ENCODE results near the gene CAMTA1.

The CAMTA1 gene

DNA sequence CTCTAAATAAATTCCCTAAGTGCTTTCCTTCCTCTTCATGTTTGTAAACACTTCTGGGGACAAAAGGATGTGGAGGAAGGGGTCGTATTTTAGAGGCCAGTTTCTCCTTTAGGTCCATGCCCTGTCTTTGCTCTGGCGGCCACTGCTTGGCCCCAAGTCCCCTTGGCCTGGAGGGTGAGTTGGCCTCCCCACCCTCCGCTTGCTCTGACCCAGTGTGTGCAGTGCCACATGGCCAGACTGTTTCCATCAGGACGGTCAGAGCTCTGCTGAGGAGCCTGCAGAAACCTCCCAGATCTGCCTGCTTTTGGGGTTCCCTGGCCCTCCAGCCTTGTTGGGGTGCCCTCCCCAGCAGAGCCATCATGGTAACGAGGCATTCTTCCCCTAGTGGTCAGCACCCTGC, 127.8 kb downstream of the CAMTA1 start:
- ATAC-seq (ENCODE audit: low read depth) (no peak), DNase-seq (ENCODE audit: low spot score) (no peak)
- H3K27me3 ChIP-seq (ENCODE audit: insufficient read depth, poor library complexity, severe bottlenecking): no peaks in the 10 kb centered on the region
- H3K4me1 ChIP-seq (ENCODE audit: insufficient read depth, poor library complexity, severe bottlenecking): no peaks in the 10 kb centered on the region
- no peak overlapping the region for H3K27ac ChIP-seq (ENCODE audit: poor library complexity, severe bottlenecking)
- H3K4me3 ChIP-seq (ENCODE audit: severe bottlenecking): no peak overlapping the region
- H3K36me3 ChIP-seq (ENCODE audit: low read depth): no peaks in the 10 kb centered on the region
- no peaks in the 10 kb centered on the region for H3K9me3 ChIP-seq (ENCODE audit: severe bottlenecking)
- TF ChIP-seq, protein P1, sequence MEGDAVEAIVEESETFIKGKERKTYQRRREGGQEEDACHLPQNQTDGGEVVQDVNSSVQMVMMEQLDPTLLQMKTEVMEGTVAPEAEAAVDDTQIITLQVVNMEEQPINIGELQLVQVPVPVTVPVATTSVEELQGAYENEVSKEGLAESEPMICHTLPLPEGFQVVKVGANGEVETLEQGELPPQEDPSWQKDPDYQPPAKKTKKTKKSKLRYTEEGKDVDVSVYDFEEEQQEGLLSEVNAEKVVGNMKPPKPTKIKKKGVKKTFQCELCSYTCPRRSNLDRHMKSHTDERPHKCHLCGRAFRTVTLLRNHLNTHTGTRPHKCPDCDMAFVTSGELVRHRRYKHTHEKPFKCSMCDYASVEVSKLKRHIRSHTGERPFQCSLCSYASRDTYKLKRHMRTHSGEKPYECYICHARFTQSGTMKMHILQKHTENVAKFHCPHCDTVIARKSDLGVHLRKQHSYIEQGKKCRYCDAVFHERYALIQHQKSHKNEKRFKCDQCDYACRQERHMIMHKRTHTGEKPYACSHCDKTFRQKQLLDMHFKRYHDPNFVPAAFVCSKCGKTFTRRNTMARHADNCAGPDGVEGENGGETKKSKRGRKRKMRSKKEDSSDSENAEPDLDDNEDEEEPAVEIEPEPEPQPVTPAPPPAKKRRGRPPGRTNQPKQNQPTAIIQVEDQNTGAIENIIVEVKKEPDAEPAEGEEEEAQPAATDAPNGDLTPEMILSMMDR (IDR thresholded peaks at IDR 0.05; ENCODE audit: poor library complexity, severe bottlenecking): no peak

DNA sequence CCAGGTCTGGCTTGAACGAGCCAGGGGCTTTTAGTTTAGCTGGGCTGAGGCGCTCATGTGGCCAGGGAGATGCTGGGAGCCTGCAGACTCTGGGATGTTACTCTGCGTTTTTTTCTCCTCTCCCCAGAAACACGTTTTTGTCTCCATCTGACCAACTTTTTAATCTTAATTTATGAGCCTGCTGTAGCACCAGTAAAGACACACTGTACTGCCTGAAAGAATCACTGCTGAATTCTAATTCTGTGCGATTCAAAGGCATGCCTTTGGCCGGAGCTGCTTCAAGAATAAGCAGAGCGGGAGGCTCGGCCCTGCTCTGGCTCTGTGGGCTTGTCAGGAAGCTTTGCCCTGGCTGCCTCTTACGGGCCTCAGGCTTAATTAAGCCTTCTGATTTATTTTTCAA, 129.5 kb downstream of the CAMTA1 start:
- no peaks in the 10 kb centered on the region for H3K27me3 ChIP-seq (ENCODE audit: insufficient read depth, poor library complexity, severe bottlenecking)
- H3K27ac ChIP-seq (ENCODE audit: poor library complexity, severe bottlenecking): no peak overlapping the region
- TF ChIP-seq, protein P1 (IDR thresholded peaks at IDR 0.05; ENCODE audit: poor library complexity, severe bottlenecking): no peak
- no peaks in the 10 kb centered on the region for H3K36me3 ChIP-seq (ENCODE audit: low read depth)
- ATAC-seq (ENCODE audit: low read depth): no peak
- DNase-seq (ENCODE audit: low spot score): no peak
- H3K9me3 ChIP-seq (ENCODE audit: severe bottlenecking): no peaks in the 10 kb centered on the region
- H3K4me3 ChIP-seq (ENCODE audit: severe bottlenecking): no peak overlapping the region
- no peaks in the 10 kb centered on the region for H3K4me1 ChIP-seq (ENCODE audit: insufficient read depth, poor library complexity, severe bottlenecking)

DNA sequence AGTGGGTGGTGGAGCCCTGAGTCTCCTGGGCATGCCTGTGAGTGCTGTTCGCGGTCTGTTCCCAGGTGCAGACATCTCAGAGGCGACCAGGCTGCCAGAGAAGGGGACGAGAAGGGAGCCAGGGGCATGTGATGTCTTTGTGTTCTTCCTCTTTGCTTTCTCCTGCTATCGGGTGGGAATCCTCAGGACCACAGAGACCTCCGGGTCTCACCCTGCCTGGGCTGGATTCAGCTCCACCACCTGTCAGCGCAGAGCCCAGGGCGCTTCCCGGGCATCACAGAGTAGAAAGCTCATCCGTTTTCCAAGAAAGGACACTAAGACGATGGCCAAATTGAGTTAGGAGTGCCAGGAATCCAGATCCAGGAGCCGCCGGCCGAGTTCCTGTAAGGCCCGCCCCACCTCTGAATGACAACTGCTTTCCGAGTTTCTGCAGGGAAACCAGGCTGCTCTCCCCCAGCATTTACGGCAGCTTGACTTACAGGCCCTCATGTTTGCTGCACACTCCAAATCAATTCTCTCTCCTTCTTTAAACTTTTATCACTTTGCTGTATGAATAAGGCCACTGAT, 130.8 kb downstream of the CAMTA1 start:
- Histone ChIP-seq H3K27me3 (ENCODE audit: insufficient read depth, poor library complexity, severe bottlenecking) (no peaks in the 10 kb centered on the region), H3K4me1 (ENCODE audit: insufficient read depth, poor library complexity, severe bottlenecking) (no peaks in the 10 kb centered on the region), H3K4me3 (ENCODE audit: severe bottlenecking) (no peak overlapping the region), H3K27ac (ENCODE audit: poor library complexity, severe bottlenecking) (no peak overlapping the region), H3K36me3 (ENCODE audit: low read depth) (no peaks in the 10 kb centered on the region), H3K9me3 (ENCODE audit: severe bottlenecking) (no peaks in the 10 kb centered on the region)
- ATAC-seq (ENCODE audit: low read depth) (no peak), DNase-seq (ENCODE audit: low spot score) (no peak)
- TF ChIP-seq, protein P1 (IDR thresholded peaks at IDR 0.05; ENCODE audit: poor library complexity, severe bottlenecking): no peak

DNA sequence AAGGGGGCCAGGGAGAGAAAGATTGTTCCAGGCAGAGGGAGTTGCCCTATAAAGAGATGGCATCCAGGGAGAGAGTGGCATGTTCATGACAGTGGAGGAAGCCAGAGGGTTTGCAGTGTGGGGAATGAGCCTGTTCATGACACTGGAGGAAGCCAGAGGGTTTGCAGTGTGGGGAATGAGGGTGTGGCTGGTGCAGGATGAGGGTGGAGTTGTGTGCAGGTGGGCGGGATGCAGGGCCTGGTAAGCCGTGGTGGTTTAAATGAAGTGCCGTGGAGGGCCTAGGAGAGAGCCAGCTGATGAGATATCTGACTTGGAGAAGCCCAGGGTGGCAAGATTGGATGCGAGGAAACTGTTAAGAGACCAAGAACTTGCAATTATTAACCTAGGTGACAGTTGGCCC, 131.8 kb downstream of the CAMTA1 start:
- TF ChIP-seq, protein P1 (IDR thresholded peaks at IDR 0.05; ENCODE audit: poor library complexity, severe bottlenecking): no peak
- Histone ChIP-seq H3K4me1 (ENCODE audit: insufficient read depth, poor library complexity, severe bottlenecking) (no peaks in the 10 kb centered on the region), H3K4me3 (ENCODE audit: severe bottlenecking) (no peak overlapping the region), H3K27me3 (ENCODE audit: insufficient read depth, poor library complexity, severe bottlenecking) (no peaks in the 10 kb centered on the region), H3K9me3 (ENCODE audit: severe bottlenecking) (no peaks in the 10 kb centered on the region), H3K27ac (ENCODE audit: poor library complexity, severe bottlenecking) (no peak overlapping the region), H3K36me3 (ENCODE audit: low read depth) (no peaks in the 10 kb centered on the region)
- ATAC-seq (ENCODE audit: low read depth): peak; percentile 45; the same call in 2 of the 3 replicates
- no peak for DNase-seq (ENCODE audit: low spot score)

DNA sequence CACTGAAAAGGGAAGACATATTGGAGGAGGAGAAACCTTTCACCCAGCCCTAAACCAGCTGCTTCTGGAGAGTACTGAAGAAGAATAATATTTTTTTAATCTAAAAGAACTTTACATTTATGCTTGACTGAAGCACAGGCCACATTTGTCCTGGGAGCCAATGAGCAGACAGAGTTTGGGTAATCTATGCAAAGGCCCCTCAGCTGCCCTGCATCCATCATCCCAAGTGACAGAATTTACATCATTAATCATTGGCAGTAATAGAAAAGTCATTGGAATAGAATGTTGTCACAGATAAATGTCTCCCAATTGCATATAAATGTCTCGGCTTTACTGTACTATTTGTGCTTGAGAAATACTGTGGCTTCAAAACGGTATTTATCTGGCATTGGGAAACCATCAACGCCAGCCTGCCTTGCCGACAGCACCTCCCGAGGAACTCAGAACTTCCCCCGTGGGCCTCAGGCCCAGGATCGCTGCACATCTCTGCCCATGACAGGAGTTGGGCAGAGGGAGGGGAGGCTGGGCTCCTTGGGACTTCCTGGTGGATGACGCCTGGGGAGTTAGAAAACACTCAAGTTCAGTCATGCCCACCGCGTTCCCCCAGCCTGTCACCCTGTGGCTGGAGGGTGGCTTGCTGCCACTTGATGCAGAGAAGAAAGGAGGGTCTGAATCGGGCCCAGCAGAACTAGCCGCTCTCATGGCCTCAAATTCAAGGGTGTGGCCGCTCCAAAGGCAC, 133.1 kb downstream of the CAMTA1 start:
- DNase-seq (ENCODE audit: low spot score): no peak
- Histone ChIP-seq H3K4me3 (ENCODE audit: severe bottlenecking) (no peak overlapping the region), H3K36me3 (ENCODE audit: low read depth) (no peaks in the 10 kb centered on the region), H3K9me3 (ENCODE audit: severe bottlenecking) (no peaks in the 10 kb centered on the region), H3K27me3 (ENCODE audit: insufficient read depth, poor library complexity, severe bottlenecking) (no peaks in the 10 kb centered on the region), H3K4me1 (ENCODE audit: insufficient read depth, poor library complexity, severe bottlenecking) (no peaks in the 10 kb centered on the region), H3K27ac (ENCODE audit: poor library complexity, severe bottlenecking) (no peak overlapping the region)
- TF ChIP-seq, protein P1 (IDR thresholded peaks at IDR 0.05; ENCODE audit: poor library complexity, severe bottlenecking): no peak
- no peak for ATAC-seq (ENCODE audit: low read depth)

All from RWPE2 (cell line).